Measurements from ENCODE around the gene MAP4K3. TPM values are rescaled to one million over a fixed set of nuclear protein-coding genes. Genes with fewer than 3 reads are reported as not detected.

Gene MAP4K3
- total and polyA plus RNA-seq, 9 of the 15 experiments (the other 6 are each of a cell fraction or from before 2014, with no cell fraction given): 3.1 to 30.0 (median 16.9) TPM

- no peaks in the 10 kb centered on the region for H4K20me1 ChIP-seq (replicated peaks; ENCODE audit: control insufficient read depth, insufficient read depth, low read length)
- in situ Hi-C loops (cut with MboI): no loop called here
- CTCF ChIA-PET (ENCODE audit: low intra/inter-chr PET ratio): no interaction called here
Measured at GRCh38 chr2:39283561-39283960, 153.5 kb downstream of the MAP4K3 start.

GRCh38 chr2:39281391-39281790 is 155.7 kb downstream of the MAP4K3 start:
- intact Hi-C loops (cut with micrococcal nuclease): no loop called here
- Histone ChIP-seq H4K20me1 (replicated peaks; ENCODE audit: control insufficient read depth, insufficient read depth, low read length) (no peaks in the 10 kb centered on the region), H3K9me1 (ENCODE audit: control insufficient read depth, insufficient read depth, low read length) (no peaks in the 10 kb centered on the region), H3K9me3 (replicated peaks; ENCODE audit: control insufficient read depth, insufficient read depth, low read depth, low read length) (no peaks in the 10 kb centered on the region), H3K27ac (ENCODE audit: extremely low read depth, low read depth, low read length) (no peak overlapping the region), H3K4me1 (replicated peaks in 1 of 2; ENCODE audit: control insufficient read depth in 2 of 2, insufficient read depth in 2 of 2, low read length in 2 of 2) (no peaks in the 10 kb centered on the region), H3K36me3 (ENCODE audit: control insufficient read depth, insufficient read depth, low read length) (peaks cover 55% of the 10 kb centered on the region), H3K27me3 (ENCODE audit: control insufficient read depth in 2 of 2, insufficient read depth in 2 of 2, low read length in 2 of 2) (no peaks in the 10 kb centered on the region), H3K9ac (ENCODE audit: insufficient read depth in 1 of 2, low read depth in 2 of 2, low read length in 2 of 2) (no peak overlapping the region), H2AFZ (ENCODE audit: low read depth, low read length) (no peak overlapping the region), H3K79me2 (ENCODE audit: control insufficient read depth, insufficient read depth, low read length) (no peaks in the 10 kb centered on the region), H3K4me2 (ENCODE audit: insufficient read depth, low read length) (no peak overlapping the region), H3K4me3 (no peak overlapping the region)
- DNase-seq (ENCODE audit: extremely low read depth in 1 of 4, low spot score in 3 of 4) (no peak), FAIRE-seq (no peak), ATAC-seq (no peak)
- in situ Hi-C loops (cut with MboI): no loop called here
- WGBS (ENCODE audit: insufficient coverage, low coverage, missing lambda C conversion rate): 80% methylated on average over 3 of the region's 3 CpGs
- CTCF ChIA-PET (ENCODE audit: low intra/inter-chr PET ratio): no interaction called here
- no peak for TF ChIP-seq SNRNP70 (optimal IDR thresholded peaks at IDR 0.05; ENCODE audit: low read depth, low read length)
- no peak for TF ChIP-seq HIVEP1 (CRISPR knock-in tag; IDR thresholded peaks at IDR 0.05)
- TF ChIP-seq EHMT2 (IDR thresholded peaks at IDR 0.05): no peak
- TF ChIP-seq CBFA2T3 (IDR thresholded peaks at IDR 0.05): no peak
- TF ChIP-seq POLR2H (tag; IDR thresholded peaks at IDR 0.05; ENCODE audit: low read depth): no peak
- POLR2A ChIA-PET: interaction anchor here (0.6 kb wide), 1 partner anchor 296 kb away, joined by 3 read pairs; no protein-coding TSS in a partner anchor
- BruUV-seq (replicated peaks): no TSS peak

More at GRCh38 chr2:39283561-39283960, 153.5 kb downstream of the MAP4K3 start:
- WGBS (ENCODE audit: insufficient coverage, low coverage, missing lambda C conversion rate): 89% methylated on average over 1 of the region's 1 CpG
- Histone ChIP-seq H3K36me3 (ENCODE audit: control insufficient read depth, insufficient read depth, low read length) (peaks cover 61% of the 10 kb centered on the region), H3K79me2 (ENCODE audit: control insufficient read depth, insufficient read depth, low read length) (no peaks in the 10 kb centered on the region), H3K9ac (ENCODE audit: insufficient read depth in 1 of 2, low read depth in 2 of 2, low read length in 2 of 2) (no peak overlapping the region), H3K4me1 (replicated peaks in 1 of 2; ENCODE audit: control insufficient read depth in 2 of 2, insufficient read depth in 2 of 2, low read length in 2 of 2) (no peaks in the 10 kb centered on the region), H3K4me3 (no peak overlapping the region), H3K9me3 (replicated peaks; ENCODE audit: control insufficient read depth, insufficient read depth, low read depth, low read length) (no peaks in the 10 kb centered on the region), H3K27ac (ENCODE audit: extremely low read depth, low read depth, low read length) (no peak overlapping the region), H2AFZ (ENCODE audit: low read depth, low read length) (no peak overlapping the region), H3K4me2 (ENCODE audit: insufficient read depth, low read length) (no peak overlapping the region), H3K27me3 (ENCODE audit: control insufficient read depth in 2 of 2, insufficient read depth in 2 of 2, low read length in 2 of 2) (no peaks in the 10 kb centered on the region), H3K9me1 (ENCODE audit: control insufficient read depth, insufficient read depth, low read length) (no peaks in the 10 kb centered on the region)
- ATAC-seq (no peak), DNase-seq (ENCODE audit: extremely low read depth in 1 of 4, low spot score in 3 of 4) (no peak), FAIRE-seq (no peak)
- BruUV-seq (replicated peaks): no TSS peak
- POLR2A ChIA-PET: interaction anchor here (1.0 kb wide), 1 partner anchor 13 kb away, joined by 3 read pairs; no protein-coding TSS in a partner anchor
- TF ChIP-seq ELF4 (CRISPR knock-in tag; IDR thresholded peaks at IDR 0.05) (no peak), ZNF717 (CRISPR knock-in tag; IDR thresholded peaks at IDR 0.05) (no peak), ZNF444 (CRISPR knock-in tag; IDR thresholded peaks at IDR 0.05) (no peak), ZNF79 (CRISPR knock-in tag; IDR thresholded peaks at IDR 0.05; ENCODE audit: low read depth) (no peak), ZFP36 (IDR thresholded peaks at IDR 0.05; ENCODE audit: low read depth, low read length, partially characterized antibody) (no peak), NR4A1 (CRISPR knock-in tag; IDR thresholded peaks at IDR 0.05) (no peak), NR4A1 (tag; IDR thresholded peaks at IDR 0.05) (no peak), ZNF3 (CRISPR knock-in tag; IDR thresholded peaks at IDR 0.05) (no peak), ZFP1 (CRISPR knock-in tag; IDR thresholded peaks at IDR 0.05) (no peak), TBL1XR1 (IDR thresholded peaks at IDR 0.05; ENCODE audit: low read length in 2 of 2) (no peak)
- intact Hi-C loops (cut with micrococcal nuclease): no loop called here
